Adrenal gland (tissue), 12 donors: ENCODE results near the gene OLFM2. TPM values are rescaled to one million over a fixed set of nuclear protein-coding genes. Genes with fewer than 3 reads are reported as not detected.

Experiments used
- DNase-seq, 7 donors: peaks; one replicate each; pipeline ENCODE4 v3.0.0-alpha.2; 2019 to 2020
- H3K27ac ChIP-seq, 5 donors: fragments of 200-600 bp; sonication (generic) in 4 of 5; 1 replicate in 3 of 5; 2 replicates in 2 of 5; pipeline versions ENCODE4 v1.5.1 to v1.8.0; 2016 to 2020; ENCODE audit warnings: mild to moderate bottlenecking in 1 of 5
- H3K27me3 ChIP-seq: fragments of 200-600 bp; 2 replicates; pipeline ENCODE4 v1.8.0; 2021
- H3K36me3 ChIP-seq, 2 donors: fragments of 200-600 bp; replicated peaks in 1 of 2; 1 replicate in 1 of 2; 2 replicates in 1 of 2; pipeline versions ENCODE4 v1.5.1 to v1.8.0; 2018 to 2022
- H3K4me1 ChIP-seq, 2 donors: fragments of 200-600 bp; replicated peaks in 1 of 2; 1 replicate in 1 of 2; 2 replicates in 1 of 2; pipeline versions ENCODE4 v1.5.1 to v1.8.0; 2018 to 2021
- H3K4me3 ChIP-seq, 4 donors: fragments of 200-600 bp; sonication (generic) in 3 of 4; one replicate each; pipeline ENCODE4 v1.5.1; 2016 to 2018
- H3K9me3 ChIP-seq, 3 donors: fragments of 200-600 bp; sonication (generic) in 1 of 3; replicated peaks in 1 of 3; 1 replicate in 2 of 3; 2 replicates in 1 of 3; pipeline versions ENCODE4 v1.5.1 to v1.8.0; 2016 to 2021
- CTCF ChIP-seq, 6 experiments: fragments of 450-650 bp in 4 of 6; fragments of 200-600 bp in 2 of 6; sonication (generic) in 1 of 6; IDR thresholded peaks; 1 replicate in 5 of 6; 2 replicates in 1 of 6; pipeline versions ENCODE4 v1.5.1 to v1.8.0; 2016 to 2021; ENCODE audit warnings: antibody characterized with exemption in 6 of 6, mild to moderate bottlenecking in 2 of 6, moderate library complexity in 1 of 6
- POLR2A ChIP-seq, 2 donors: fragments of 450-650 bp; IDR thresholded peaks; one replicate each; pipeline ENCODE4 v1.6.1; 2017; ENCODE audit warnings: antibody characterized with exemption in 2 of 2, mild to moderate bottlenecking in 2 of 2, moderate library complexity in 1 of 2
- WGBS, 4 donors: extraction: QIAGEN DNeasy Blood & Tissue Kit in 2 of 4; methylation state at CpG; one replicate each; pipeline versions ENCODE4 v1.1.5 to v1.1.7; 2013 to 2017; 5-methylcytosine and 5-hydroxymethylcytosine counted together
- intact Hi-C, 2 donors: fragments of 100-400 bp; cut with DNase I; formaldehyde crosslinking; loops; one replicate each; pipeline versions ENCODE4 v1.14.1 to v1.15.0; 2022 to 2023
- polyA plus RNA-seq, 3 donors: library from polyadenylated mRNA; stranded (reverse); fragments of 200-250 nt in 2 of 3; fragments of 350-450 nt in 1 of 3; fragmentation: Illumina TruSeq in 1 of 3; extraction: RNeasy Lipid Tissue Mini Kit (QIAGEN cat#74804) in 1 of 3; gene quantifications; one replicate each; pipeline ENCODE4 v1.2.3, GENCODE V29; 2013 to 2014
- total RNA-seq, 9 donors: library from RNA; depleted of rRNA in 4 of 9; stranded (reverse); fragments of >200 nt in 4 of 9; fragments of 120-200 nt in 1 of 9; fragmentation: NEBNext Ultra II Directional in 1 of 9; extraction: Animal tissue kit (Norgen Biotek cat#: 25700) in 1 of 9; gene quantifications; one replicate each; pipeline versions ENCODE4 v1.1.0 to v1.2.4, GENCODE V29; 2013 to 2023
- donor health status: healthy with polysubstance abuse.
- donor health status: Bipolar disorder and iron deficiency.
- donor health status: DM: yes; HTN: yes; CAD: no.
- donor health status: DM: no; HTN: no; CAD: no.
- donor health status: DM: no; HTN: no; CAD: no.
- donor health status: DM: yes; HTN: yes; CAD: no.

The OLFM2 gene
- total and polyA plus RNA-seq, 12 donors = 2.2 to 76.2 (median 51.5) TPM

- no peaks in the 10 kb centered on the region for H3K9me3 ChIP-seq
- no peak overlapping the region for H3K4me3 ChIP-seq
- no peaks in the 10 kb centered on the region for H3K27me3 ChIP-seq
- intact Hi-C loops = no loop called here
- no peaks in the 10 kb centered on the region for H3K4me1 ChIP-seq
- H3K36me3 ChIP-seq = no peaks in the 10 kb centered on the region
- no peak overlapping the region for H3K27ac ChIP-seq
- TF ChIP-seq POLR2A (IDR thresholded peaks at IDR 0.05) (no peak), CTCF (IDR thresholded peaks at IDR 0.05) (no peak)
- no peak for DNase-seq
- 78 to 95% (median 91%) methylated on average over 10 of the region's 10 CpGs for WGBS, 4 donors
These were observed 58.4 kb downstream of the OLFM2 start for GRCh38 chr19:9877780-9878510.

- Histone ChIP-seq H3K4me3 (no peak overlapping the region), H3K27ac (no peak overlapping the region), H3K27me3 (no peaks in the 10 kb centered on the region), H3K36me3 (no peaks in the 10 kb centered on the region), H3K9me3 (no peaks in the 10 kb centered on the region), H3K4me1 (no peaks in the 10 kb centered on the region)
- DNase-seq = no peak
- intact Hi-C loops = no loop called here
- WGBS, 4 donors = 66 to 89% (median 71%) methylated on average over 5 of the region's 5 CpGs
- TF ChIP-seq POLR2A (IDR thresholded peaks at IDR 0.05) (no peak), CTCF (IDR thresholded peaks at IDR 0.05) (no peak)
These were observed 60.5 kb downstream of the OLFM2 start for GRCh38 chr19:9875796-9876195.

- DNase-seq = no peak
- Histone ChIP-seq H3K4me1 (no peaks in the 10 kb centered on the region), H3K9me3 (no peaks in the 10 kb centered on the region), H3K27ac (no peak overlapping the region), H3K36me3 (no peaks in the 10 kb centered on the region), H3K27me3 (no peaks in the 10 kb centered on the region), H3K4me3 (no peak overlapping the region)
- WGBS, 4 donors = 69 to 71% (median 70%) methylated on average over 13 of the region's 13 CpGs
- intact Hi-C loops = no loop called here
- TF ChIP-seq POLR2A (IDR thresholded peaks at IDR 0.05) (no peak), CTCF (IDR thresholded peaks at IDR 0.05) (no peak)
These were observed 61.2 kb downstream of the OLFM2 start for GRCh38 chr19:9875031-9875627.

GRCh38 chr19:9872618-9873242 lies 63.6 kb downstream of the OLFM2 start:
- Histone ChIP-seq H3K27me3 (no peaks in the 10 kb centered on the region), H3K9me3 (no peaks in the 10 kb centered on the region), H3K27ac (no peak overlapping the region), H3K4me3 (no peak overlapping the region), H3K36me3 (no peaks in the 10 kb centered on the region), H3K4me1 (no peaks in the 10 kb centered on the region)
- no peak for DNase-seq
- intact Hi-C loops = no loop called here
- 90 to 95% (median 92%) methylated on average over 8 of the region's 8 CpGs for WGBS, 4 donors
- TF ChIP-seq POLR2A (IDR thresholded peaks at IDR 0.05) (no peak), CTCF (IDR thresholded peaks at IDR 0.05) (no peak)
